A549 (cell line): ENCODE measurements around the gene OTUD4. TPM values are rescaled to one million over a fixed set of nuclear protein-coding genes. Genes with fewer than 3 reads are reported as not detected.
A peak's percentile ranks its signal among the peaks of the same experiment; 100 is the strongest.

ENCODE experiments used
- ATAC-seq, 2 experiments: fragments of 200-7000 bp in 1 of 2; fragments of >200 bp in 1 of 2; cut with Nextera tagmentation in 1 of 2; cut with Tn5 transposase in 1 of 2; 3 replicates each; pipeline versions ENCODE4 v1.8.0 to v1.9.1; 2018 to 2020; ENCODE audit warnings: mild to moderate bottlenecking in 1 of 2, moderate library complexity in 1 of 2
- CTCF ChIA-PET: fragments of 300-600 bp; sonication (Branson Sonifier 250); formaldehyde crosslinking; extraction: SDS; loops from one replicate; lab custom pipeline; 2021; ENCODE audit warnings: antibody characterized with exemption, inconsistent platforms; lab: Yijun Ruan, JAX
- POLR2A ChIA-PET: fragments of 350-600 bp; formaldehyde crosslinking; extraction: SDS; loops from one replicate; lab custom pipeline; 2021; ENCODE audit warnings: antibody characterized with exemption, inconsistent platforms; lab: Yijun Ruan, JAX
- DNase-seq, 2 experiments: peaks; one replicate each; pipeline versions ENCODE4 v3.0.0 to v3.0.0-alpha.2; 2011 to 2016; ENCODE audit warnings: low read depth in 1 of 2, low spot score in 1 of 2
- FAIRE-seq: peaks from 2 replicates; lab custom pipeline; 2011; peaks lifted over from hg19 to GRCh38; lab: Jason Lieb, UNC
- H3K27ac ChIP-seq, 2 experiments: fragments of >200 bp; sonication (Bioruptor Twin); formaldehyde crosslinking; 3 replicates each; pipeline ENCODE4 v1.5.1; 2016 to 2017
- H3K4me1 ChIP-seq: fragments of >200 bp; sonication (Bioruptor Twin); formaldehyde crosslinking; 3 replicates; pipeline ENCODE4 v1.6.1; 2016
- H3K4me2 ChIP-seq: fragments of >200 bp; sonication (Bioruptor Twin); formaldehyde crosslinking; 3 replicates; pipeline ENCODE4 v1.6.1; 2016
- H3K4me3 ChIP-seq: fragments of >200 bp; sonication (Bioruptor Twin); formaldehyde crosslinking; 3 replicates; pipeline ENCODE4 v1.5.1; 2016
- H3K9me3 ChIP-seq: fragments of >200 bp; sonication (Bioruptor Twin); formaldehyde crosslinking; 3 replicates; pipeline ENCODE4 v1.6.1; 2016
- BHLHE40 ChIP-seq: IDR thresholded peaks from 2 replicates; pipeline ENCODE4 v1.6.1; 2012; ENCODE audit warnings: low read depth, low read length, inconsistent platforms
- CBX2 ChIP-seq: fragments of 200-600 bp; sonication (generic); IDR thresholded peaks from 2 replicates; pipeline ENCODE4 v1.6.1; 2016; ENCODE audit warnings: low read depth, mild to moderate bottlenecking, borderline replicate concordance
- CEBPB ChIP-seq, 2 experiments: fragments of >200 bp in 1 of 2; sonication (Bioruptor Twin) in 1 of 2; formaldehyde crosslinking in 1 of 2; IDR thresholded peaks; 2 replicates each; pipeline ENCODE4 v1.6.1; 2012 to 2016
- CHD4 ChIP-seq: fragments of 200-600 bp; sonication (generic); IDR thresholded peaks from 2 replicates; pipeline ENCODE4 v1.6.1; 2016; ENCODE audit warnings: antibody characterized with exemption, mild to moderate bottlenecking, borderline replicate concordance
- EHMT2 ChIP-seq: fragments of 200-600 bp; sonication (generic); IDR thresholded peaks from 2 replicates; pipeline ENCODE4 v1.6.1; 2016; ENCODE audit warnings: antibody characterized with exemption, low read depth, mild to moderate bottlenecking, moderate library complexity
- GATA3 ChIP-seq: IDR thresholded peaks from 2 replicates; pipeline ENCODE4 v1.6.1; 2012; ENCODE audit warnings: borderline replicate concordance
- HEYL ChIP-seq: fragments of 250-450 bp; sonication (Bioruptor Pico); IDR thresholded peaks from 2 replicates; pipeline ENCODE4 v1.8.0; 2021; ENCODE audit warnings: mild to moderate bottlenecking, moderate library complexity
- HOXB5 ChIP-seq: fragments of 250-450 bp; sonication (Bioruptor Pico); IDR thresholded peaks from 2 replicates; pipeline ENCODE4 v1.5.0; 2020; ENCODE audit warnings: mild to moderate bottlenecking, moderate library complexity
- JUN ChIP-seq, 2 experiments: fragments of >200 bp; sonication (Bioruptor Twin); formaldehyde crosslinking; IDR thresholded peaks; 2 replicates in 1 of 2; 3 replicates in 1 of 2; pipeline ENCODE4 v1.6.1; 2016 to 2017
- KDM1A ChIP-seq: fragments of 200-600 bp; sonication (generic); IDR thresholded peaks from 2 replicates; pipeline ENCODE4 v1.6.1; 2016; ENCODE audit warnings: low read depth, mild to moderate bottlenecking
- MAFK ChIP-seq: fragments of 450-650 bp; IDR thresholded peaks from 2 replicates; pipeline ENCODE4 v1.6.1; 2014; ENCODE audit not compliant: partially characterized antibody
- MAZ ChIP-seq: fragments of 150-350 bp; IDR thresholded peaks from 2 replicates; pipeline ENCODE4 v1.6.1; 2014; ENCODE audit warnings: antibody characterized with exemption, low read depth, low read length, borderline replicate concordance
- MYC ChIP-seq: IDR thresholded peaks from 2 replicates; pipeline ENCODE4 v1.6.1; 2012; ENCODE audit warnings: mild to moderate bottlenecking, inconsistent platforms, low read length, improper control_type of control experiment, borderline replicate concordance
- NFE2L2 ChIP-seq: fragments of 150-350 bp; conservative IDR thresholded peaks from 2 replicates; pipeline ENCODE4 v1.6.1; 2014; ENCODE audit warnings: low read length
- PHF8 ChIP-seq: fragments of 200-600 bp; sonication (generic); IDR thresholded peaks from 2 replicates; pipeline ENCODE4 v1.6.1; 2016; ENCODE audit warnings: low read depth, mild to moderate bottlenecking, antibody characterized with exemption, moderate library complexity, borderline replicate concordance
- POLR2A ChIP-seq: IDR thresholded peaks from 2 replicates; pipeline ENCODE4 v1.6.1; 2012; ENCODE audit warnings: mild to moderate bottlenecking, low read length
- RCOR1 ChIP-seq: fragments of 150-350 bp; IDR thresholded peaks from 2 replicates; pipeline ENCODE4 v1.6.1; 2014; ENCODE audit warnings: antibody characterized with exemption, low read length, low read depth
- SREBF2 ChIP-seq: fragments of 450-650 bp; IDR thresholded peaks from 2 replicates; pipeline ENCODE4 v1.6.1; 2014; ENCODE audit warnings: mild to moderate bottlenecking, moderate library complexity
- USF2 ChIP-seq: fragments of 450-650 bp; IDR thresholded peaks from 2 replicates; pipeline ENCODE4 v1.6.1; 2014; ENCODE audit warnings: antibody characterized with exemption
- ZFP36 ChIP-seq: fragments of 450-650 bp; IDR thresholded peaks from 2 replicates; pipeline ENCODE4 v1.6.1; 2014; ENCODE audit warnings: borderline replicate concordance; ENCODE audit not compliant: partially characterized antibody
- ZNF302 ChIP-seq: fragments of 250-450 bp; sonication (Bioruptor Pico); IDR thresholded peaks from 2 replicates; pipeline ENCODE4 v1.9.0; 2021; ENCODE audit warnings: inconsistent platforms, mild to moderate bottlenecking, moderate library complexity
- whole genome bisulfite sequencing: methylation state at CpG from one replicate; pipeline ENCODE4 v1.1.6; 2017; ENCODE audit errors: missing lambda C conversion rate; 5-methylcytosine and 5-hydroxymethylcytosine counted together
- polyA plus RNA-seq, 4 experiments: library from polyadenylated mRNA; depleted of rRNA in 3 of 4; stranded (reverse); fragments of >200 nt; fragmentation: RNase III in 1 of 4; extraction: RNeasy Plus Mini Kit Qiagen cat#74134 plus additional on column Dnase treatment in 1 of 4; gene quantifications; 2 replicates in 3 of 4; 3 replicates in 1 of 4; pipeline ENCODE4 v1.2.3, GENCODE V29; 2011 to 2017
- TF ChIP-seq, protein P1 (sequence below): fragments of >200 bp; sonication (Bioruptor Twin); formaldehyde crosslinking; IDR thresholded peaks from 2 replicates; pipeline ENCODE4 v1.6.1; 2016
- TF ChIP-seq, protein P2 (sequence below): IDR thresholded peaks from 2 replicates; pipeline ENCODE4 v1.6.1; 2012; ENCODE audit warnings: low read depth, borderline replicate concordance

OTUD4 gene
- polyA plus RNA-seq, 2 of the 4 experiments (the other 2 are of a cell fraction): 11.5 to 34.8 TPM

- no peak for FAIRE-seq
- no peak overlapping the region for H3K27ac ChIP-seq
- DNase-seq: no peak
- POLR2A ChIA-PET: no interaction called here
- no peak overlapping the region for H3K4me3 ChIP-seq
- H3K4me2 ChIP-seq: no peak overlapping the region
- 95% methylated on average over 1 of the region's 1 CpG for WGBS
- TF ChIP-seq ZFP36: no peak
- no peak for TF ChIP-seq SREBF2
- TF ChIP-seq HOXB5 (CRISPR knock-in tag): no peak
- no peak for TF ChIP-seq GATA3
- TF ChIP-seq HEYL: no peak
- no peak for TF ChIP-seq RCOR1
- TF ChIP-seq, all 56 proteins: peak for 0
- Histone ChIP-seq H3K4me1 (0 out of 3 replicates have a peak, but pooled peaks cover 3% of the 10 kb centered on the region), H3K9me3 (no peaks in the 10 kb centered on the region)
- ATAC-seq: no peak
- CTCF ChIA-PET: interaction anchor here (0.7 kb wide), 1 partner anchor 9 kb away, joined by 3 read pairs; no protein-coding TSS in a partner anchor
Measured at GRCh38 chr4:145170223-145170622, 10.2 kb downstream of the OTUD4 start.

GRCh38 chr4:145168581-145169187 lies 11.7 kb downstream of the OTUD4 start:
- Histone ChIP-seq H3K4me3 (no peak overlapping the region), H3K9me3 (no peaks in the 10 kb centered on the region), H3K27ac (no peak overlapping the region), H3K4me2 (no peak overlapping the region), H3K4me1 (0 out of 3 replicates have a peak, but pooled peaks cover 3% of the 10 kb centered on the region)
- no peak for TF ChIP-seq RCOR1
- TF ChIP-seq EHMT2: no peak
- TF ChIP-seq NFE2L2: no peak
- TF ChIP-seq PHF8: no peak
- no peak for TF ChIP-seq BHLHE40
- ChIA-PET POLR2A (no interaction called here), CTCF (interaction anchor here (1.2 to 1.7 kb wide), 2 partner anchors 9 to 14 kb away, joined by 3 read pairs; no protein-coding TSS in a partner anchor)
- FAIRE-seq (no peak), ATAC-seq (no peak), DNase-seq (no peak)
- 87% methylated on average over 2 of the region's 2 CpGs for WGBS

- H3K9me3 ChIP-seq: no peaks in the 10 kb centered on the region
- TF ChIP-seq MAFK: peak; percentile 88
- no peak for TF ChIP-seq BHLHE40
- TF ChIP-seq, all 56 proteins: peak for 1
- H3K4me3 ChIP-seq: no peak overlapping the region
- FAIRE-seq (no peak), ATAC-seq (no peak), DNase-seq (no peak)
- 0 out of 3 replicates have a peak, but pooled peaks cover 3% of the 10 kb centered on the region for H3K4me1 ChIP-seq
- WGBS: 93% methylated on average over 2 of the region's 2 CpGs
- POLR2A ChIA-PET: interaction anchor here (0.5 kb wide), 1 partner anchor 84 kb away, joined by 3 read pairs; no protein-coding TSS in a partner anchor
- CTCF ChIA-PET: interaction anchor here (1.7 kb wide), 1 partner anchor 10 kb away, joined by 3 read pairs; no protein-coding TSS in a partner anchor
- H3K27ac ChIP-seq: no peak overlapping the region
- H3K4me2 ChIP-seq: no peak overlapping the region
Measured at GRCh38 chr4:145167887-145168286, 12.5 kb downstream of the OTUD4 start.

GRCh38 chr4:145161549-145161948 lies 18.8 kb downstream of the OTUD4 start:
- Histone ChIP-seq H3K4me3 (no peak overlapping the region), H3K4me1 (no peaks in the 10 kb centered on the region), H3K9me3 (no peaks in the 10 kb centered on the region), H3K27ac (no peak overlapping the region), H3K4me2 (no peak overlapping the region)
- ChIA-PET CTCF (interaction anchor here (0.6 kb wide), 1 partner anchor 1371 kb away, joined by 5 read pairs; no protein-coding TSS in a partner anchor), POLR2A (no interaction called here)
- 41% methylated on average over 2 of the region's 2 CpGs for WGBS
- no peak for TF ChIP-seq JUN (IDR thresholded peaks at IDR 0.05)
- no peak for TF ChIP-seq USF2
- TF ChIP-seq MAZ: no peak
- TF ChIP-seq POLR2A: no peak
- TF ChIP-seq KDM1A: no peak
- TF ChIP-seq CBX2: no peak
- TF ChIP-seq ZNF302 (CRISPR knock-in tag): no peak
- no peak for TF ChIP-seq GATA3
- TF ChIP-seq CEBPB (IDR thresholded peaks at IDR 0.05): no peak
- TF ChIP-seq, protein P1, sequence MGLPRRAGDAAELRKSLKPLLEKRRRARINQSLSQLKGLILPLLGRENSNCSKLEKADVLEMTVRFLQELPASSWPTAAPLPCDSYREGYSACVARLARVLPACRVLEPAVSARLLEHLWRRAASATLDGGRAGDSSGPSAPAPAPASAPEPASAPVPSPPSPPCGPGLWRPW: no peak
- no peak for TF ChIP-seq MYC
- TF ChIP-seq CHD4: no peak
- TF ChIP-seq, protein P2, sequence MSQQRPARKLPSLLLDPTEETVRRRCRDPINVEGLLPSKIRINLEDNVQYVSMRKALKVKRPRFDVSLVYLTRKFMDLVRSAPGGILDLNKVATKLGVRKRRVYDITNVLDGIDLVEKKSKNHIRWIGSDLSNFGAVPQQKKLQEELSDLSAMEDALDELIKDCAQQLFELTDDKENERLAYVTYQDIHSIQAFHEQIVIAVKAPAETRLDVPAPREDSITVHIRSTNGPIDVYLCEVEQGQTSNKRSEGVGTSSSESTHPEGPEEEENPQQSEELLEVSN: no peak
- ATAC-seq (no peak), DNase-seq (no peak), FAIRE-seq (no peak)
